Lower leg skin (tissue), 4 donors: ENCODE measurements around the gene PDZD2. TPM values are rescaled to one million over a fixed set of nuclear protein-coding genes. Genes with fewer than 3 reads are reported as not detected.

Source experiments
- DNase-seq, 2 donors: peaks; one replicate each; pipeline ENCODE4 v3.0.0-alpha.2; 2019; ENCODE audit warnings: low spot score in 2 of 2
- H3K4me3 ChIP-seq: fragments of 200-600 bp; sonication (generic); 2 replicates; pipeline ENCODE4 v1.5.1; 2017; ENCODE audit warnings: mild to moderate bottlenecking, low read depth; ENCODE audit not compliant: poor library complexity, severe bottlenecking
- CTCF ChIP-seq, 3 donors: fragments of 450-650 bp; IDR thresholded peaks; one replicate each; pipeline ENCODE4 v1.5.1; 2016; ENCODE audit warnings: antibody characterized with exemption in 3 of 3, mild to moderate bottlenecking in 3 of 3, moderate library complexity in 2 of 3
- POLR2A ChIP-seq, 2 donors: fragments of 450-650 bp; IDR thresholded peaks; one replicate each; pipeline ENCODE4 v1.6.1; 2016 to 2017; ENCODE audit warnings: antibody characterized with exemption in 2 of 2, mild to moderate bottlenecking in 1 of 2, moderate library complexity in 1 of 2
- WGBS, 2 donors: methylation state at CpG; one replicate each; pipeline ENCODE4 v1.1.5; 2018; 5-methylcytosine and 5-hydroxymethylcytosine counted together
- intact Hi-C: fragments of 100-400 bp; cut with DNase I; formaldehyde crosslinking; loops from one replicate; pipeline ENCODE4 v1.15.0; 2023; ENCODE audit warnings: low total_unique reads
- total RNA-seq, 4 donors: library from RNA; depleted of rRNA; stranded (reverse); fragments of >200 nt; gene quantifications; one replicate each; pipeline ENCODE4 v1.1.0, GENCODE V29; 2016

PDZD2 gene
- total RNA-seq, 4 donors from 2014 or later = 102 to 150 (median 116) TPM

GRCh38 chr5:32027717-32028458, 389.0 kb downstream of the PDZD2 start:
- TF ChIP-seq POLR2A (IDR thresholded peaks at IDR 0.05) (no peak), CTCF (IDR thresholded peaks at IDR 0.05) (no peak)
- intact Hi-C loops = no loop called here
- peak in 1 of 2 donors; percentile 85 for DNase-seq
- WGBS, 2 donors = 23 to 28% methylated on average over 10 of the region's 10 CpGs
- no peak overlapping the region for H3K4me3 ChIP-seq

DNA sequence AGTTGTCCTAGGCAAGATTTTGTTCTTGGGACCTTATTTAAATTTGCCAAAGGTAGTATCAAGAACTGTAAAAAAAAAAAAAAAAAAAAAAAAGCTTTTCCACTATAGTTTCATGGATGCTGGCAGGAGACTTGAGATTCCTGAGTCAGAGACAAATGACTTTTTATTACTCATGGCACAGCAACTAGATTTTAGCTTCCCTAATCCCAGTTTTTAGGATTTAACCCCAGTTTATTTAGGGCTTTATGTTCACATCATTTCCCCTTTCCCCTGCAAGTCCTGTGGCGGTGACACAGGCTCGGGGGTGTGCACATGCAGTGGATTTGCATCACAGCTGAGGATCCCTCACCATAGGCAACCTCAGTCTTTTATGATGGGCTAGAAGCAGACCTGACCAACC, 390.3 kb downstream of the PDZD2 start:
- intact Hi-C loops = no loop called here
- WGBS, 2 donors = 55 to 65% methylated on average over 2 of the region's 2 CpGs
- TF ChIP-seq CTCF (IDR thresholded peaks at IDR 0.05) (no peak), POLR2A (IDR thresholded peaks at IDR 0.05) (no peak)

DNA sequence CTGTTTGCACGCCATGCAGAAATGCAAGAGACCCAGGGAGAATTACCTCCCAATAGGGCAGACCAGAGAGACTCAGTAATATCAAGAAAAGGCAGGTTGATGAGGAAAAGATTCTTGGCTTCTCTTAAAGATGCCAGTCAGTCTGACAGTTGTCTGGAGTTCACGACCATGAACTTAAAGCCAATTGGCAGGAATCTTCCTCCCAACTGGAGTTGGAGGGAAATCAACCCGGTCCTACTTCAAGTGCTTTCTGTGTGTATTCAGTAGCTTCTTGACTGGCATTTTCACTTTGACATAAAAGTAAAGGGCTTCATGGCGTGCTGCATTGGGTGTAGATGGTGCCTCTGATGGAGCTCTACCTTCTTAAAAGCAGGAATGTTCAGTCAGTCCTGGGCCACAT, 390.9 kb downstream of the PDZD2 start:
- H3K4me3 ChIP-seq = no peak overlapping the region
- TF ChIP-seq CTCF (IDR thresholded peaks at IDR 0.05) (no peak), POLR2A (IDR thresholded peaks at IDR 0.05) (no peak)
- intact Hi-C loops = no loop called here
- DNase-seq = peak in 1 of 2 donors; percentile 10
- 62 to 67% methylated on average over 4 of the region's 4 CpGs for WGBS, 2 donors

More for the DNA sequence above, 390.3 kb downstream of the PDZD2 start:
- H3K4me3 ChIP-seq = no peak overlapping the region
- DNase-seq = peak in 1 of 2 donors; percentile 68

- intact Hi-C loops = no loop called here
- no peak overlapping the region for H3K4me3 ChIP-seq
- TF ChIP-seq POLR2A (IDR thresholded peaks at IDR 0.05) (no peak), CTCF (IDR thresholded peaks at IDR 0.05) (no peak)
- DNase-seq = peak in 1 of 2 donors; percentile 39
- 72 to 74% methylated on average over 3 of the region's 3 CpGs for WGBS, 2 donors
Measured at GRCh38 chr5:32030222-32030621, 391.3 kb downstream of the PDZD2 start.

DNA sequence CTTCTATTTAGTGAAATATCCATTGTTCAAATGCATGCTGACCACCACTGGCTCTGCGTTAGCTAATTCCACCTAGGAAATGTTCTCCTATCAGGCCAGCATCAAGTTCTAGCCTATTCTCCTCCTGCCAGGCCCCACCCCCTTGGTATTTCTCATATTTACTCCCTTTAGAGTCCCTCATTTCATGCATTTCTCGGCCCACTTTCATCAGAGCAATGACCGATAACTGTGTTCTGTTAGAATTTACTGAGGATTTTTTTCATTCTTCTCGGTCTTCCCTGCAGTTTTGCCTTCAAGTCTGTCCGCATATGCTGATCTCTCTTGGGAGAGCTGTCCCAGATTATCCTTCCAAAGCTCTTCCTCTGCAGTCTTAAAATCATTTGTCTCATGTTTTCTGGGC, 391.8 kb downstream of the PDZD2 start:
- DNase-seq = peak in 1 of 2 donors; percentile 26
- WGBS, 2 donors = 84 to 89% methylated on average over 5 of the region's 5 CpGs
- no peak for TF ChIP-seq CTCF (IDR thresholded peaks at IDR 0.05)
- no peak for TF ChIP-seq POLR2A (IDR thresholded peaks at IDR 0.05)
- H3K4me3 ChIP-seq = no peak overlapping the region
- intact Hi-C loops = no loop called here

GRCh38 chr5:32031089-32031488, 392.2 kb downstream of the PDZD2 start:
- WGBS, 2 donors = 86 to 87% methylated on average over 4 of the region's 4 CpGs
- DNase-seq = no peak
- intact Hi-C loops = no loop called here
- TF ChIP-seq CTCF (IDR thresholded peaks at IDR 0.05) = no peak
- TF ChIP-seq POLR2A (IDR thresholded peaks at IDR 0.05) = no peak
- no peak overlapping the region for H3K4me3 ChIP-seq
